HepG2 (cell line): ENCODE results near the gene EVA1A. TPM values are rescaled to one million over a fixed set of nuclear protein-coding genes. Genes with fewer than 3 reads are reported as not detected.
A peak's percentile ranks its signal among the peaks of the same experiment; 100 is the strongest.

Experiments
- BORCS8-MEF2B ChIP-seq: sonication (generic); formaldehyde crosslinking; IDR thresholded peaks from 2 replicates; pipeline ENCODE4 v1.8.0; 2022; ENCODE audit warnings: mild to moderate bottlenecking, missing genetic modification reagents
- ELF1 ChIP-seq: sonication (generic); formaldehyde crosslinking; IDR thresholded peaks from 2 replicates; pipeline ENCODE4 v1.4.0; 2020; ENCODE audit warnings: missing genetic modification reagents
- ESRRA ChIP-seq: sonication (generic); formaldehyde crosslinking; IDR thresholded peaks from 2 replicates; pipeline ENCODE4 v1.5.1; 2020; ENCODE audit warnings: mild to moderate bottlenecking, low read depth, missing genetic modification reagents
- GABPA ChIP-seq, 2 experiments: IDR thresholded peaks; 2 replicates each; pipeline ENCODE4 v1.6.1; 2011 to 2016; ENCODE audit warnings: low read depth in 2 of 2, low read length in 1 of 2, missing biosample characterization in 1 of 2, missing genetic modification characterization in 1 of 2
- GMEB1 ChIP-seq: sonication (generic); formaldehyde crosslinking; IDR thresholded peaks from 2 replicates; pipeline ENCODE4 v1.5.1; 2020; ENCODE audit warnings: missing genetic modification reagents, mild to moderate bottlenecking, borderline replicate concordance
- HMGXB4 ChIP-seq, 2 experiments: sonication (generic) in 1 of 2; formaldehyde crosslinking in 1 of 2; IDR thresholded peaks; 2 replicates each; pipeline versions ENCODE4 v1.4.0 to v1.6.1; 2018 to 2020; ENCODE audit warnings: missing genetic modification reagents in 2 of 2, borderline replicate concordance in 1 of 2, low read depth in 1 of 2, mild to moderate bottlenecking in 1 of 2, missing biosample characterization in 1 of 2
- NFIC ChIP-seq: IDR thresholded peaks from 2 replicates; pipeline ENCODE4 v1.6.1; 2012; ENCODE audit warnings: mild to moderate bottlenecking, low read length, inconsistent platforms
- RNF2 ChIP-seq: fragments of 450-650 bp; conservative IDR thresholded peaks from 2 replicates; pipeline ENCODE4 v1.6.1; 2016; ENCODE audit warnings: low read depth
- SMC3 ChIP-seq: IDR thresholded peaks from 2 replicates; pipeline ENCODE4 v1.6.1; 2011; ENCODE audit warnings: low read length, improper control_type of control experiment
- SOX6 ChIP-seq, 2 experiments: fragments of 450-650 bp in 1 of 2; sonication (generic) in 1 of 2; formaldehyde crosslinking in 1 of 2; IDR thresholded peaks; 2 replicates each; pipeline versions ENCODE4 v1.4.0 to v1.6.1; 2017 to 2020; ENCODE audit warnings: antibody characterized with exemption in 1 of 2, mild to moderate bottlenecking in 1 of 2, missing genetic modification reagents in 1 of 2
- SP4 ChIP-seq: sonication (generic); formaldehyde crosslinking; IDR thresholded peaks from 2 replicates; pipeline ENCODE4 v1.8.1; 2023; ENCODE audit warnings: mild to moderate bottlenecking, missing genetic modification reagents
- SRF ChIP-seq: IDR thresholded peaks from 2 replicates; pipeline ENCODE4 v1.6.1; 2011; ENCODE audit warnings: mild to moderate bottlenecking, low read depth, low read length, moderate library complexity
- TERF1 ChIP-seq: sonication (generic); formaldehyde crosslinking; IDR thresholded peaks from 2 replicates; pipeline ENCODE4 v1.8.0; 2022; ENCODE audit warnings: mild to moderate bottlenecking, missing genetic modification reagents, moderate library complexity
- TGIF2 ChIP-seq: IDR thresholded peaks from 2 replicates; pipeline ENCODE4 v1.6.1; 2016; ENCODE audit warnings: control low read depth, missing compliant biosample characterization
- ZBTB7B ChIP-seq: sonication (generic); formaldehyde crosslinking; IDR thresholded peaks from 2 replicates; pipeline ENCODE4 v1.4.0; 2020; ENCODE audit warnings: missing genetic modification reagents
- ZNF230 ChIP-seq: sonication (generic); formaldehyde crosslinking; IDR thresholded peaks from 2 replicates; pipeline ENCODE4 v1.4.0; 2020; ENCODE audit warnings: mild to moderate bottlenecking, missing genetic modification reagents
- ZNF263 ChIP-seq: sonication (generic); formaldehyde crosslinking; IDR thresholded peaks from 2 replicates; pipeline ENCODE4 v1.4.0; 2020; ENCODE audit warnings: missing genetic modification reagents
- ZNF331 ChIP-seq: sonication (generic); formaldehyde crosslinking; IDR thresholded peaks from 2 replicates; pipeline ENCODE4 v1.4.0; 2020; ENCODE audit warnings: missing genetic modification reagents
- ZNF33B ChIP-seq: sonication (generic); formaldehyde crosslinking; IDR thresholded peaks from 2 replicates; pipeline ENCODE4 v1.5.1; 2020; ENCODE audit warnings: mild to moderate bottlenecking, missing genetic modification reagents
- ZNF567 ChIP-seq: sonication (generic); formaldehyde crosslinking; IDR thresholded peaks from 2 replicates; pipeline ENCODE4 v1.8.1; 2023; ENCODE audit warnings: mild to moderate bottlenecking, missing genetic modification reagents, borderline replicate concordance
- ZNF607 ChIP-seq: sonication (generic); formaldehyde crosslinking; IDR thresholded peaks from 2 replicates; pipeline ENCODE4 v1.5.1; 2020; ENCODE audit warnings: missing genetic modification reagents, mild to moderate bottlenecking, borderline replicate concordance
- polyA plus RNA-seq, 8 experiments: library from polyadenylated mRNA; depleted of rRNA in 3 of 8; stranded (reverse) in 7 of 8; unstranded in 1 of 8; fragments of >200 nt; fragmentation: Illumina TruSeq in 4 of 8; extraction: Trizol in 4 of 8; gene quantifications; 2 replicates each; pipeline versions ENCODE4 v1.2.1 to v1.2.3, GENCODE V29; 2011 to 2016; ENCODE audit warnings: low read depth in 4 of 8, missing spikeins in 1 of 8, mixed read lengths in 1 of 8; ENCODE audit not compliant: insufficient read depth in 1 of 8
- total RNA-seq, 5 experiments: library from RNA; depleted of rRNA; stranded (reverse); fragments of >200 nt; fragmentation: Illumina TruSeq; extraction: Trizol; gene quantifications; 2 replicates each; pipeline ENCODE4 v1.2.3, GENCODE V29; 2016; ENCODE audit warnings: low read depth in 1 of 5
- TF ChIP-seq, protein P1 (sequence below): sonication (generic); formaldehyde crosslinking; IDR thresholded peaks from 2 replicates; pipeline ENCODE4 v1.4.0; 2020; ENCODE audit warnings: low read depth, mild to moderate bottlenecking, missing genetic modification reagents
- TF ChIP-seq, protein P2 (sequence below): sonication (generic); formaldehyde crosslinking; IDR thresholded peaks from 2 replicates; pipeline ENCODE4 v1.5.0; 2020; ENCODE audit warnings: missing genetic modification reagents, mild to moderate bottlenecking, borderline replicate concordance

Gene EVA1A
- total and polyA plus RNA-seq, 2 of the 13 experiments (the other 11 are each of a cell fraction or from before 2014, with no cell fraction given): 57.5 to 57.8 TPM

GRCh38 chr2:75480971-75481836, 79.5 kb downstream of the EVA1A start (continued):
- no peak for TF ChIP-seq GMEB1 (CRISPR knock-in tag)
- peak; percentile 24 to 28; a peak in 1 of 4 replicates for TF ChIP-seq HMGXB4 (CRISPR knock-in tag; IDR thresholded peaks at IDR 0.05; ENCODE audit: borderline replicate concordance in 1 of 2, low read depth in 1 of 2)
- peak; percentile 40 for TF ChIP-seq ELF1
- TF ChIP-seq ZNF331 (CRISPR knock-in tag): peak; percentile 89
- TF ChIP-seq GABPA (IDR thresholded peaks at IDR 0.05; ENCODE audit: low read depth, low read length): no peak
- peak; percentile 66 for TF ChIP-seq GABPA (CRISPR knock-in tag; IDR thresholded peaks at IDR 0.05; ENCODE audit: low read depth)
- no peak for TF ChIP-seq BORCS8-MEF2B (CRISPR knock-in tag)
- TF ChIP-seq ZNF33B (CRISPR knock-in tag): 0 out of 2 replicates have a peak, but pooled peaks have one; percentile 76
- peak; percentile 70; the same call in 1 of the 2 replicates for TF ChIP-seq ZBTB7B (CRISPR knock-in tag)
- TF ChIP-seq ZNF567 (CRISPR knock-in tag): peak; percentile 66; the same call in 1 of the 2 replicates
- TF ChIP-seq TERF1: no peak
- TF ChIP-seq SP4 (CRISPR knock-in tag): peak; percentile 43; the same call in 1 of the 2 replicates
- TF ChIP-seq ESRRA (CRISPR knock-in tag): 0 out of 2 replicates have a peak, but pooled peaks have one; percentile 59
- TF ChIP-seq TGIF2: peak; percentile 74; the same call in 1 of the 2 replicates
- TF ChIP-seq, protein P1, sequence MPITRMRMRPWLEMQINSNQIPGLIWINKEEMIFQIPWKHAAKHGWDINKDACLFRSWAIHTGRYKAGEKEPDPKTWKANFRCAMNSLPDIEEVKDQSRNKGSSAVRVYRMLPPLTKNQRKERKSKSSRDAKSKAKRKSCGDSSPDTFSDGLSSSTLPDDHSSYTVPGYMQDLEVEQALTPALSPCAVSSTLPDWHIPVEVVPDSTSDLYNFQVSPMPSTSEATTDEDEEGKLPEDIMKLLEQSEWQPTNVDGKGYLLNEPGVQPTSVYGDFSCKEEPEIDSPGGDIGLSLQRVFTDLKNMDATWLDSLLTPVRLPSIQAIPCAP (CRISPR knock-in tag): no peak
- TF ChIP-seq ZNF263 (CRISPR knock-in tag): no peak
- TF ChIP-seq RNF2: no peak
- peak; percentile 81; the same call in 1 of the 2 replicates for TF ChIP-seq ZNF607 (CRISPR knock-in tag)
- TF ChIP-seq ZNF230 (CRISPR knock-in tag): no peak
- peak; percentile 98 for TF ChIP-seq NFIC
- TF ChIP-seq SRF: no peak
- TF ChIP-seq SMC3: peak; percentile 70
- TF ChIP-seq, protein P2, sequence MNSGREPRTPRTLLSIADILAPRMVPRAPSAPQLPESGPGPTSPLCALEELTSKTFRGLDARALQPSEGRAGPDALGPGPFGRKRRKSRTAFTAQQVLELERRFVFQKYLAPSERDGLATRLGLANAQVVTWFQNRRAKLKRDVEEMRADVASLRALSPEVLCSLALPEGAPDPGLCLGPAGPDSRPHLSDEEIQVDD (CRISPR knock-in tag): no peak
- no peak for TF ChIP-seq SOX6 (IDR thresholded peaks at IDR 0.05)
- peak; percentile 97 for TF ChIP-seq SOX6 (CRISPR knock-in tag; IDR thresholded peaks at IDR 0.05)
